ENCODE results near the gene COQ10A. TPM values are rescaled to one million over a fixed set of nuclear protein-coding genes. Genes with fewer than 3 reads are reported as not detected.

Gene COQ10A
- total and polyA plus RNA-seq, 2 of the 8 experiments (the other 6 are each of a cell fraction or from before 2014, with no cell fraction given) = 21.8 to 42.9 TPM

GRCh38 chr12:56241424-56242303 lies 25.1 kb upstream of the COQ10A start:
- POLR2A ChIA-PET (ENCODE audit: partially characterized antibody) = no interaction called here
- peaks cover 0 to 3% of the 10 kb centered on the region in 2 experiments for H4K20me1 ChIP-seq (replicated peaks in 1 of 2; ENCODE audit: control insufficient read depth in 1 of 2, insufficient read depth in 2 of 2, low read length in 2 of 2)
- no peak for TF ChIP-seq TCF12 (IDR thresholded peaks at IDR 0.05; ENCODE audit: low read depth, low read length)
- no peak for TF ChIP-seq SP2 (IDR thresholded peaks at IDR 0.05; ENCODE audit: low read length)
- TF ChIP-seq RFX5 (IDR thresholded peaks at IDR 0.05; ENCODE audit: borderline replicate concordance, low read depth, low read length) = no peak
- TF ChIP-seq BRCA1 (IDR thresholded peaks at IDR 0.05; ENCODE audit: low read depth, low read length) = no peak
- TF ChIP-seq POLR2A (IDR thresholded peaks at IDR 0.05; ENCODE audit: control extremely low read depth in 1 of 2, low read depth in 2 of 2, low read length in 2 of 2) = no peak
- no peak for TF ChIP-seq SP1 (IDR thresholded peaks at IDR 0.05; ENCODE audit: low read depth, low read length)
- TF ChIP-seq TEAD4 (IDR thresholded peaks at IDR 0.05; ENCODE audit: low read depth, low read length) = no peak
- TF ChIP-seq CBX8 (IDR thresholded peaks at IDR 0.05; ENCODE audit: borderline replicate concordance, low read depth, low read length) = no peak
- no peak for TF ChIP-seq SIRT6 (IDR thresholded peaks at IDR 0.05; ENCODE audit: low read length)
- no peak for TF ChIP-seq EGR1 (IDR thresholded peaks at IDR 0.05; ENCODE audit: borderline replicate concordance, low read depth, low read length)
- TF ChIP-seq, protein P1, sequence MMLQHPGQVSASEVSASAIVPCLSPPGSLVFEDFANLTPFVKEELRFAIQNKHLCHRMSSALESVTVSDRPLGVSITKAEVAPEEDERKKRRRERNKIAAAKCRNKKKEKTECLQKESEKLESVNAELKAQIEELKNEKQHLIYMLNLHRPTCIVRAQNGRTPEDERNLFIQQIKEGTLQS (IDR thresholded peaks at IDR 0.05; ENCODE audit: insufficient read depth, low read depth, low read length) = no peak

More at GRCh38 chr12:56241424-56242303, 25.1 kb upstream of the COQ10A start:
- Histone ChIP-seq H3K23ac (ENCODE audit: insufficient read length) (no peak overlapping the region), H3K4me1 (replicated peaks in 1 of 4; ENCODE audit: control insufficient read depth in 3 of 4, insufficient read depth in 4 of 4, low read length in 3 of 4) (peaks cover 0 to 4% (median 2%) of the 10 kb centered on the region in 4 experiments; a peak in 4 of 7 replicates), H3K79me1 (ENCODE audit: low read depth, low read length) (no peaks in the 10 kb centered on the region), H3K27ac (ENCODE audit: low read depth, low read length) (no peak overlapping the region), H4K8ac (ENCODE audit: extremely low read depth, insufficient read depth, low read length) (no peak overlapping the region; the same call in 1 of the 2 replicates), H3K4me2 (ENCODE audit: insufficient read depth in 1 of 2, low read depth in 2 of 2, low read length in 2 of 2) (no peak overlapping the region), H3K4me3 (ENCODE audit: extremely low read depth in 1 of 4, insufficient read depth in 2 of 4, low read depth in 3 of 4, low read length in 4 of 4) (no peak overlapping the region), H3K23me2 (ENCODE audit: low read depth, low read length) (no peaks in the 10 kb centered on the region), H3K56ac (replicated peaks; ENCODE audit: insufficient read length, low read depth, low read length) (no peak overlapping the region), H3K79me2 (ENCODE audit: control insufficient read depth in 1 of 2, insufficient read depth in 2 of 2, low read length in 2 of 2) (no peaks in the 10 kb centered on the region), H2BK12ac (ENCODE audit: low read depth, low read length) (no peak overlapping the region), H2BK20ac (ENCODE audit: low read length) (no peak overlapping the region), H3K36me3 (ENCODE audit: control insufficient read depth in 2 of 4, insufficient read depth in 4 of 4, low read length in 3 of 4) (peaks cover 11 to 52% (median 35%) of the 10 kb centered on the region in 4 experiments), H2BK120ac (replicated peaks; ENCODE audit: low read depth, low read length) (no peak overlapping the region), H3K18ac (ENCODE audit: extremely low read depth, low read length) (no peak overlapping the region), H3K27me3 (replicated peaks in 1 of 4; ENCODE audit: control insufficient read depth in 3 of 4, extremely low read depth in 1 of 4, insufficient read depth in 3 of 4, low read length in 3 of 4) (no peaks in the 10 kb centered on the region), H2AFZ (ENCODE audit: low read length) (no peak overlapping the region), H4K91ac (replicated peaks; ENCODE audit: insufficient read length, low read length) (no peak overlapping the region), H3K9ac (replicated peaks in 1 of 4; ENCODE audit: extremely low read depth in 1 of 4, low read depth in 3 of 4, low read length in 3 of 4) (no peak overlapping the region), H4K5ac (ENCODE audit: insufficient read length, low read depth, low read length) (no peak overlapping the region), H2AK5ac (ENCODE audit: low read depth, low read length) (no peak overlapping the region), H3K14ac (ENCODE audit: insufficient read length) (no peak overlapping the region), H2BK5ac (ENCODE audit: low read depth, low read length) (no peak overlapping the region), H3K4ac (replicated peaks; ENCODE audit: insufficient read length, low read depth, low read length) (no peak overlapping the region), H3K9me3 (ENCODE audit: insufficient read depth in 2 of 2, low read depth in 1 of 2, low read length in 1 of 2) (no peaks in the 10 kb centered on the region), H2BK15ac (ENCODE audit: low read length) (no peak overlapping the region)
- no peak for DNase-seq (ENCODE audit: low read depth in 1 of 2, low spot score in 2 of 2)
- FAIRE-seq = no peak
- CTCF ChIA-PET (ENCODE audit: partially characterized antibody) = interaction anchor here (1.7 to 1.8 kb wide), 2 partner anchors 11 kb away, joined by 5 read pairs; no protein-coding TSS in a partner anchor
- 92% methylated on average over 9 of the region's 9 CpGs; no CpG with 5 or more reads in 1 of the 2 experiments for WGBS, 2 experiments (ENCODE audit: extremely low coverage in 1 of 2, insufficient coverage in 1 of 2, insufficient read length in 1 of 2, insufficient replicate concordance in 2 of 2, low coverage in 1 of 2, low lambda C conversion rate in 2 of 2, missing lambda C conversion rate in 1 of 2)
